HEK293 (cell line): Measurements from ENCODE around the gene CH25H.

Experiments used
- CTCF ChIA-PET: fragments of 350-600 bp; formaldehyde crosslinking; extraction: SDS; loops from one replicate; lab custom pipeline; 2021; ENCODE audit warnings: antibody characterized with exemption; lab: Yijun Ruan, JAX
- POLR2A ChIA-PET: fragments of 300-600 bp; formaldehyde crosslinking; extraction: SDS; loops from one replicate; lab custom pipeline; 2020; ENCODE audit warnings: antibody characterized with exemption, inconsistent platforms; lab: Yijun Ruan, JAX
- H3K27ac ChIP-seq: fragments of 200-500 bp; sonication (Bioruptor generic); 2 replicates; pipeline ENCODE4 v1.5.1; 2014; ENCODE audit warnings: low read depth, low read length, control low read depth, inconsistent platforms; ENCODE audit errors: extremely low read depth
- H3K36me3 ChIP-seq, 2 experiments: fragments of 200-500 bp in 1 of 2; sonication (Bioruptor generic) in 1 of 2; 1 replicate in 1 of 2; 2 replicates in 1 of 2; pipeline ENCODE4 v1.5.1; 2014 to 2017; ENCODE audit warnings: inconsistent platforms in 2 of 2, low read length in 2 of 2; ENCODE audit not compliant: control insufficient read depth in 2 of 2, insufficient read depth in 1 of 2
- H3K4me1 ChIP-seq: fragments of 200-500 bp; sonication (Bioruptor generic); 2 replicates; pipeline ENCODE4 v1.5.1; 2014; ENCODE audit warnings: mild to moderate bottlenecking, low read length, inconsistent platforms; ENCODE audit not compliant: control insufficient read depth, insufficient read depth
- H3K4me3 ChIP-seq: 2 replicates; pipeline ENCODE4 v1.5.1; 2011; ENCODE audit warnings: low read depth, mild to moderate bottlenecking, control low read depth, low read length, moderate library complexity
- H3K9me3 ChIP-seq: fragments of 200-500 bp; sonication (Bioruptor generic); 2 replicates; pipeline ENCODE4 v1.5.1; 2014; ENCODE audit warnings: low read depth, low read length, inconsistent platforms; ENCODE audit not compliant: control insufficient read depth, insufficient read depth
- EGR2 ChIP-seq: fragments of 450-650 bp; formaldehyde crosslinking; IDR thresholded peaks from 2 replicates; pipeline ENCODE4 v1.5.1; 2016; ENCODE audit warnings: low read depth, missing biosample characterization, missing genetic modification characterization
- HOXA7 ChIP-seq: sonication (generic); formaldehyde crosslinking; IDR thresholded peaks from 2 replicates; pipeline ENCODE4 v1.8.1; 2022; ENCODE audit warnings: missing genetic modification reagents, borderline replicate concordance
- KLF7 ChIP-seq: fragments of 450-650 bp; formaldehyde crosslinking; IDR thresholded peaks from 2 replicates; pipeline ENCODE4 v1.5.1; 2016; ENCODE audit warnings: missing biosample characterization, missing genetic modification characterization, borderline replicate concordance
- REPIN1 ChIP-seq: fragments of 450-650 bp; formaldehyde crosslinking; IDR thresholded peaks from 2 replicates; pipeline ENCODE4 v1.5.1; 2017; ENCODE audit warnings: missing biosample characterization, missing genetic modification characterization, low read depth
- SALL2 ChIP-seq: fragments of 450-650 bp; formaldehyde crosslinking; IDR thresholded peaks from 2 replicates; pipeline ENCODE4 v1.5.0; 2017; ENCODE audit warnings: missing biosample characterization, mild to moderate bottlenecking, missing genetic modification characterization, borderline replicate concordance
- ZBTB11 ChIP-seq: fragments of 450-650 bp; formaldehyde crosslinking; conservative IDR thresholded peaks from 2 replicates; pipeline ENCODE4 v1.5.1; 2016; ENCODE audit warnings: low read depth, missing biosample characterization, missing genetic modification characterization
- ZFP37 ChIP-seq: fragments of 450-650 bp; formaldehyde crosslinking; IDR thresholded peaks from 2 replicates; pipeline ENCODE4 v1.5.1; 2016; ENCODE audit warnings: missing biosample characterization, missing genetic modification characterization
- ZFP69B ChIP-seq: fragments of 450-650 bp; formaldehyde crosslinking; IDR thresholded peaks from 2 replicates; pipeline ENCODE4 v1.5.1; 2016; ENCODE audit warnings: missing biosample characterization, missing genetic modification characterization
- ZNF10 ChIP-seq: fragments of 450-650 bp; formaldehyde crosslinking; IDR thresholded peaks from 2 replicates; pipeline ENCODE4 v1.5.1; 2017; ENCODE audit warnings: missing biosample characterization, missing genetic modification characterization
- ZNF174 ChIP-seq: fragments of 450-650 bp; formaldehyde crosslinking; IDR thresholded peaks from 2 replicates; pipeline ENCODE4 v1.5.0; 2017; ENCODE audit warnings: missing biosample characterization, mild to moderate bottlenecking, missing genetic modification characterization
- ZNF175 ChIP-seq: fragments of 450-650 bp; formaldehyde crosslinking; IDR thresholded peaks from 2 replicates; pipeline ENCODE4 v1.5.1; 2016; ENCODE audit warnings: missing biosample characterization, missing genetic modification characterization
- ZNF610 ChIP-seq: fragments of 450-650 bp; formaldehyde crosslinking; IDR thresholded peaks from 2 replicates; pipeline ENCODE4 v1.5.1; 2016; ENCODE audit warnings: missing biosample characterization, missing genetic modification characterization, borderline replicate concordance
- ZNF621 ChIP-seq: fragments of 450-650 bp; formaldehyde crosslinking; IDR thresholded peaks from 2 replicates; pipeline ENCODE4 v1.5.1; 2017; ENCODE audit warnings: missing biosample characterization, missing genetic modification characterization
- ZNF747 ChIP-seq: fragments of 450-650 bp; formaldehyde crosslinking; IDR thresholded peaks from 2 replicates; pipeline ENCODE4 v1.5.1; 2016; ENCODE audit warnings: missing biosample characterization, missing genetic modification characterization
- ZNF76 ChIP-seq: fragments of 450-650 bp; formaldehyde crosslinking; IDR thresholded peaks from 2 replicates; pipeline ENCODE4; 2016; ENCODE audit warnings: low read depth, missing biosample characterization, missing genetic modification characterization, borderline replicate concordance
- ZSCAN16 ChIP-seq: fragments of 450-650 bp; formaldehyde crosslinking; IDR thresholded peaks from 2 replicates; pipeline ENCODE4 v1.5.1; 2016; ENCODE audit warnings: missing biosample characterization, missing genetic modification characterization
- TF ChIP-seq, protein P1 (sequence below): fragments of 450-650 bp; formaldehyde crosslinking; IDR thresholded peaks from 2 replicates; pipeline ENCODE4 v1.5.1; 2016; ENCODE audit warnings: missing biosample characterization, missing genetic modification characterization

Gene CH25H

GRCh38 chr10:89235073-89235798, 28.1 kb upstream of the CH25H start:
- TF ChIP-seq REPIN1: no peak
- TF ChIP-seq EGR2 (tag by site-specific recombination): peak; percentile 21; the same call in 1 of the 2 replicates
- H3K36me3 ChIP-seq: peaks cover 0 to 10% of the 10 kb centered on the region in 2 experiments; a peak in 1 of 3 replicates
- H3K4me3 ChIP-seq: no peak overlapping the region
- no peaks in the 10 kb centered on the region for H3K9me3 ChIP-seq
- no peak overlapping the region for H3K27ac ChIP-seq
- ChIA-PET CTCF (interaction anchor here (0.6 to 2.2 kb wide), 2 partner anchors 17 to 302 kb away, joined by 3 to 11 read pairs; no protein-coding TSS in a partner anchor), POLR2A (no interaction called here)
- no peaks in the 10 kb centered on the region for H3K4me1 ChIP-seq

DNA sequence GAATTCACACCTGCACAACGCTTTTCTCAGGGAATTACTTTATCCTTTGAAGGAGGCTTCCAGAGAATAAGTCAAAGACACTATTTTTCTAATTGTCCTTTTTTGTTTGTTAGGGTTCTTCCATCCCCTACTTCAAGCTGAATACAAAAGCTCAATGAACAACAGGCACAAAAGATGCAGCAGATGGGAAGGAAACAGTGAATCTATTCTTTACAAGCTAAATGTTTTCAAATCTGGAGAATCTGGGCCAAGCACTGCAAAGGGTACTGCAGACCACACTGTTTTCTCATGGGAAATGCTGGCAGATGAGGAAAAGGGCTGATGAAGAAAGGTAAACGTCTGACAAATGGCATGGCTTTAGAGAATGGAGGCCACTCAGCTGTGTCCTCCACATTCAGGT, 25.9 kb upstream of the CH25H start:
- TF ChIP-seq ZNF10 (tag by site-specific recombination) (no peak), ZNF621 (tag by site-specific recombination) (no peak), ZNF76 (tag by site-specific recombination) (no peak), SALL2 (no peak), ZNF610 (tag by site-specific recombination) (no peak), ZBTB11 (tag by site-specific recombination) (no peak), HOXA7 (no peak), ZNF175 (tag by site-specific recombination) (no peak), ZSCAN16 (tag by site-specific recombination) (no peak), KLF7 (tag by site-specific recombination) (no peak), ZNF174 (tag by site-specific recombination) (no peak), ZNF747 (tag by site-specific recombination) (no peak), ZFP69B (tag by site-specific recombination) (no peak), ZFP37 (tag by site-specific recombination) (no peak)
- TF ChIP-seq, protein P1, sequence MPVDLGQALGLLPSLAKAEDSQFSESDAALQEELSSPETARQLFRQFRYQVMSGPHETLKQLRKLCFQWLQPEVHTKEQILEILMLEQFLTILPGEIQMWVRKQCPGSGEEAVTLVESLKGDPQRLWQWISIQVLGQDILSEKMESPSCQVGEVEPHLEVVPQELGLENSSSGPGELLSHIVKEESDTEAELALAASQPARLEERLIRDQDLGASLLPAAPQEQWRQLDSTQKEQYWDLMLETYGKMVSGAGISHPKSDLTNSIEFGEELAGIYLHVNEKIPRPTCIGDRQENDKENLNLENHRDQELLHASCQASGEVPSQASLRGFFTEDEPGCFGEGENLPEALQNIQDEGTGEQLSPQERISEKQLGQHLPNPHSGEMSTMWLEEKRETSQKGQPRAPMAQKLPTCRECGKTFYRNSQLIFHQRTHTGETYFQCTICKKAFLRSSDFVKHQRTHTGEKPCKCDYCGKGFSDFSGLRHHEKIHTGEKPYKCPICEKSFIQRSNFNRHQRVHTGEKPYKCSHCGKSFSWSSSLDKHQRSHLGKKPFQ (tag by site-specific recombination): no peak
- H3K27ac ChIP-seq: no peak overlapping the region
- no peaks in the 10 kb centered on the region for H3K36me3 ChIP-seq
- H3K4me3 ChIP-seq: no peak overlapping the region
- no peaks in the 10 kb centered on the region for H3K9me3 ChIP-seq
- ChIA-PET CTCF (interaction anchor here (0.6 to 1.6 kb wide), 4 partner anchors 8 to 204 kb away, joined by 3 to 7 read pairs (median 4); no protein-coding TSS in a partner anchor), POLR2A (no interaction called here)
- H3K4me1 ChIP-seq: no peaks in the 10 kb centered on the region
